Cardiac fibroblast (primary cell): ENCODE results near the gene HLA-DOB.

Source experiments
- DNase-seq, 2 donors: peaks; one replicate each; pipeline versions ENCODE4 v3.0.0 to v3.0.0-alpha.2; 2010; ENCODE audit warnings: low read depth in 2 of 2
- H3K4me3 ChIP-seq, 2 donors: replicated peaks in 1 of 2; 1 replicate in 1 of 2; 2 replicates in 1 of 2; pipeline ENCODE4 v1.5.1; 2011; ENCODE audit warnings: low read depth in 2 of 2, low read length in 2 of 2, mild to moderate bottlenecking in 2 of 2, moderate library complexity in 1 of 2
- CTCF ChIP-seq: IDR thresholded peaks from one replicate; pipeline ENCODE4 v1.5.1; 2011; ENCODE audit warnings: low read depth, mild to moderate bottlenecking, low read length, inconsistent platforms

Gene HLA-DOB

GRCh38 chr6:32838114-32838958, 21.5 kb upstream of the HLA-DOB start, which contains the start of gene TAP2:
Gene TAP2, minus strand, starts transcription at chr6:32838739. Its CDS starts 506 bp downstream, at chr6:32838233.
- H3K4me3 ChIP-seq, result peak within 1 kb of the TSS; percentile 80 to 91
- TF ChIP-seq CTCF, result peak; percentile 98
- DNase-seq, result peak; percentile 93 to 94

- peak in 1 of 2 donors; percentile 25 for DNase-seq
- peak overlapping the region; percentile 80 to 91 for H3K4me3 ChIP-seq
- TF ChIP-seq CTCF, result no peak
Measured at GRCh38 chr6:32837651-32838113, 20.9 kb upstream of the HLA-DOB start.

GRCh38 chr6:32836873-32837272, 20.1 kb upstream of the HLA-DOB start:
- TF ChIP-seq CTCF, result no peak
- DNase-seq, result no peak
- H3K4me3 ChIP-seq, result no peak overlapping the region

- no peak for DNase-seq
- TF ChIP-seq CTCF, result no peak
- no peak overlapping the region for H3K4me3 ChIP-seq
Measured at GRCh38 chr6:32835167-32835893, 18.5 kb upstream of the HLA-DOB start.

- no peak for TF ChIP-seq CTCF
- no peak overlapping the region for H3K4me3 ChIP-seq
- no peak for DNase-seq
Measured at GRCh38 chr6:32833664-32834063, 16.9 kb upstream of the HLA-DOB start.

- no peak for DNase-seq
- H3K4me3 ChIP-seq, result no peak overlapping the region
- TF ChIP-seq CTCF, result no peak
Measured at GRCh38 chr6:32832535-32832934, 15.7 kb upstream of the HLA-DOB start.
